Suppressor macrophage treated with lipopolysaccharide for 4 hours (primary cell): ENCODE data around the gene PDS5B.
"Not testable (repeated sequence)": the region's sequence is repeated elsewhere in the genome, so short reads cannot be mapped to it uniquely, and the experiment has no call there.

Experiments
- DNase-seq: peaks from one replicate; pipeline ENCODE4 v3.0.0-alpha.2; 2020

The PDS5B gene, protein sequence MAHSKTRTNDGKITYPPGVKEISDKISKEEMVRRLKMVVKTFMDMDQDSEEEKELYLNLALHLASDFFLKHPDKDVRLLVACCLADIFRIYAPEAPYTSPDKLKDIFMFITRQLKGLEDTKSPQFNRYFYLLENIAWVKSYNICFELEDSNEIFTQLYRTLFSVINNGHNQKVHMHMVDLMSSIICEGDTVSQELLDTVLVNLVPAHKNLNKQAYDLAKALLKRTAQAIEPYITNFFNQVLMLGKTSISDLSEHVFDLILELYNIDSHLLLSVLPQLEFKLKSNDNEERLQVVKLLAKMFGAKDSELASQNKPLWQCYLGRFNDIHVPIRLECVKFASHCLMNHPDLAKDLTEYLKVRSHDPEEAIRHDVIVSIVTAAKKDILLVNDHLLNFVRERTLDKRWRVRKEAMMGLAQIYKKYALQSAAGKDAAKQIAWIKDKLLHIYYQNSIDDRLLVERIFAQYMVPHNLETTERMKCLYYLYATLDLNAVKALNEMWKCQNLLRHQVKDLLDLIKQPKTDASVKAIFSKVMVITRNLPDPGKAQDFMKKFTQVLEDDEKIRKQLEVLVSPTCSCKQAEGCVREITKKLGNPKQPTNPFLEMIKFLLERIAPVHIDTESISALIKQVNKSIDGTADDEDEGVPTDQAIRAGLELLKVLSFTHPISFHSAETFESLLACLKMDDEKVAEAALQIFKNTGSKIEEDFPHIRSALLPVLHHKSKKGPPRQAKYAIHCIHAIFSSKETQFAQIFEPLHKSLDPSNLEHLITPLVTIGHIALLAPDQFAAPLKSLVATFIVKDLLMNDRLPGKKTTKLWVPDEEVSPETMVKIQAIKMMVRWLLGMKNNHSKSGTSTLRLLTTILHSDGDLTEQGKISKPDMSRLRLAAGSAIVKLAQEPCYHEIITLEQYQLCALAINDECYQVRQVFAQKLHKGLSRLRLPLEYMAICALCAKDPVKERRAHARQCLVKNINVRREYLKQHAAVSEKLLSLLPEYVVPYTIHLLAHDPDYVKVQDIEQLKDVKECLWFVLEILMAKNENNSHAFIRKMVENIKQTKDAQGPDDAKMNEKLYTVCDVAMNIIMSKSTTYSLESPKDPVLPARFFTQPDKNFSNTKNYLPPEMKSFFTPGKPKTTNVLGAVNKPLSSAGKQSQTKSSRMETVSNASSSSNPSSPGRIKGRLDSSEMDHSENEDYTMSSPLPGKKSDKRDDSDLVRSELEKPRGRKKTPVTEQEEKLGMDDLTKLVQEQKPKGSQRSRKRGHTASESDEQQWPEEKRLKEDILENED (N-terminal part only)

DNA sequence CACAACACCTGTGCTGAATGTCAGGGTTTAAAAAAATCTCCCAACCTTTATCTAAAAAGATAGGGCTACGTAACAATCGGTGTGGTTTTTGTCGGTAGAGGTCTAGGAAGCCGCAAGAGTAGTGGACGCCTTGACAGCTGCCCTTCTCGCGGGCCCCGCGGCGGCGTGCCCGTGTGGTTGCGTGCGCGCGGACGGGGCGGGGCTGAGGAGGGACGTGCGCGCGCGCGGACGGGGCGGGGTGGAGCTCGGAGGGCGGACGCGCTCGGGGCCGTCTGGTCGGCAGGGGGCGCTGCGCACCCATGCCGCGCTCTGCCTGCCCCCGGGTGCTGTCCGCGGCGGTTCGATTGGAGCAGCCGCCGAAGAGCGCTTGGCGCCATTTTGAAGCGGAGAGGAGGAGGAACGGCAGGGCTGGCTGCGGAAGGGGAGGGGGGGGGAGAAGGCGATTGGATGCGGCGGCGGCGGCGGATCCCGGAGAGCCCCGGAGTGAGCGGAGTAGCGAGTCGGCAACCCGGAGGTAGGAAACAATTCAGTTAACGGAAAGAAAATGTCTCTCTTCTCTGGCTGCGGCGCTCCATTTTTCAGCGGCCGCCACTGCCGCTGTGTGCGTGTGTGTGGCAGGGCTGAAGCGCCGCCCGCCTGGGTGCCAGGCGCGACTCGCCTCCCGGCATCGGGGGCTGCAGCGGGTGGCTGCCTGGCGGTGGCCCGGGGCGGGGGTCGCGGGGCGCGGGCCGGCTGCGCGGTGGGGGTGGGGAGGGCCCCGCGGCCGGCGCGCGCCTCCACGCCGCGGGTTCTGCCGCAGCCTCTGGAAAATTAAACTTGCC is at the start of gene PDS5B:
PDS5B (plus strand) TSS at position 373 of the 821 bp plus-strand sequence. CDS start 62,321 bp downstream, outside the sequence.
- DNase-seq, result peak; percentile 98

DNA sequence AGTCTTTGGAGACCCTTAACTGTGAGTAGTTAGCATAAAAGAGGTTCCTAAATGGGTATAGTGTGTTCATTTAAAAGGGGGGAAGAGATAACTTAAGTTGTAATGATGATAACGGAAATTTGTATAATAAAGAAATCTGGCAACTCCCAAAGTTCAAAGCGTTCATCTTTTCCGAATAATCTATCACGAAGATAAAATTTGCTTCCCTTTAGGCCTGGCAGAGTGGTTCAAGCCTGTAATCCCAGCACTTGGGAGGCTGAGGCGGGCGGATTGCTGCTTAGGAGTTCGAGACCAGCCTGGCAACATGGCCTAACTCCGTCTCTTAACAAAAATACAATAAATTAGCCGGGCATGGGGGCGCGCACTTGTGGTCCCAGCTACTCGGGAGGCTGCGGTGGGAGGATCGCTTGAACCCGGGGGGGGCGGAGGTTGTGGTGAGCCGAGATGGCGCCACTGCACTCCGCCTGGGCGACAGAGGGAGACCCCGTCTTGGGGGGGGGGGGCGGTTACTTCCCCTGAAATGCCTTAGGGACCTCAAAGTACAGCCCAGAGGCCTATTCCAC is 48.6 kb upstream of the PDS5B start:
- DNase-seq, result no peak

DNA sequence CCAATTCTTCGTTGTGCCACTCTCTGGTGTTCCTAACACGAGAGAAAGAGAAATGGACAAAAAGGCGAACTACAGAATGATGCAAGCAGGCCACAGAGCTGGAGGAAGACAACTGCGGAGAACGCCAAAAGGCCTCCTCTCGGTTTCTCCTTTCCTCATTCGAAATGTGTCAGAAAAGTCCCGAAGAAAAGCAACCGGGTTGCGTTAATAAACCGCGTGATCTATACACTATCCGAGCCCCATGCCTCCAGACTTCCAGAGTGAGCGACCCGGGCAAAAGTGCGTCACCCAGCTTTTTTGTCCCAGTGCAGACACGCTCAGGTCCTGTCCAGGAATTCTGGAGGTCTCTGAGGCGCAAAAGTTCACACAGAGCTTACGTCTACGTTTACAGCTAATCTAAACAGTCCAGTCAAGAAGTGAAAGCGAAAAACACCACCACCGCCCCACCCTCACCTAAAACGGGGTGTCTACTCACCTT is 48.1 kb upstream of the PDS5B start:
- DNase-seq, result peak; percentile 93

DNA sequence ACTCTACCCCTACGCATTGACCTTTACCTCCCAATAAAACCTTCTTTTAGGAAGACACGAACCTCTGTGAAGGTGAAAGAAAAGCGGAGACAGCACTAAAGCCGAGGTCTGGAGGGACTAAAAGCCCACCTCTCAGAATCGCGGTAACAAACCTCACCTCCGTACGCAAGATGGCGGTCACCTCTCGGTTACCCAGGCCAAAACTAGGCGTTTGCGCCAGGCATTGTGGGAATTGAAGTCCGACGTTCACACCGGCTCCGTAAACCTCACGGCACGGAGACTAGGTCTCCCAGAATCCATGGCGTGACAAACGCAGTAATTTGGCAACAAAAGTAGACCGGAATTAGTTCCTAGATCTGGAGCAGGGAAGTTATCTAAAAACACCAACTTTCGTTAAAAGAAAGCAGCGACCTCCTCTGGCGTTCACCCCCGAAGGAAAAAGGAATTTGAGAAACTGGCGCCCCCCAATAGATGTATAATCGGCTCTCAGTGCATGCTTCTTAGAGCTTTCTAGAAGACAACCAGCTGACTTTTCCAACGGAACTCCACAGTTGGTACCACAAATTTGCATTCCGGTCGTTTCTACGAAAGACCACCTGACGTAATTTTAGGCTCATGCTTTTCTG is 47.5 kb upstream of the PDS5B start, which contains the start of gene N4BP2L2:
N4BP2L2 (minus strand) TSS at position 175 of the 626 bp plus-strand sequence. CDS start 1,768 bp downstream, outside the sequence.
- DNase-seq, result peak; percentile 97

DNA sequence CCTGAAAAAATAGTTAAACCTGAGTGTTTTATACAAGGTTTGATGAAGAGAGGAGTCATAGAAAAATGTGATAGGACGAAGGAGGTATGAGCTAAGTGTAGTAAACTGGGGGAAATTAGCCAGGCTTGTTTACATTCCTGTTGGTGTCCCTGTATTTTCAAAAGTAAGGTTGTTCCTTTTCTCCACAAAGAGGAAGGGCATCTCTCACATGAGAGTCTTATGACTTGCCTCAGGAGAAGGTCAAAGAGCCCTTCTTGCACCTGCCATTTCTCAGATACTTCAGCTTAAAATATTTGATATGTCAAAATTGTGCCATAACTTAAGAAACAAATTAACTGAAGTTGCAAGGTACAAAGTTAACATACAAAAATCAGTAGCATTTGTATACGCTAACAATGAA is 44.0 kb upstream of the PDS5B start:
- DNase-seq, result peak; percentile 22

DNA sequence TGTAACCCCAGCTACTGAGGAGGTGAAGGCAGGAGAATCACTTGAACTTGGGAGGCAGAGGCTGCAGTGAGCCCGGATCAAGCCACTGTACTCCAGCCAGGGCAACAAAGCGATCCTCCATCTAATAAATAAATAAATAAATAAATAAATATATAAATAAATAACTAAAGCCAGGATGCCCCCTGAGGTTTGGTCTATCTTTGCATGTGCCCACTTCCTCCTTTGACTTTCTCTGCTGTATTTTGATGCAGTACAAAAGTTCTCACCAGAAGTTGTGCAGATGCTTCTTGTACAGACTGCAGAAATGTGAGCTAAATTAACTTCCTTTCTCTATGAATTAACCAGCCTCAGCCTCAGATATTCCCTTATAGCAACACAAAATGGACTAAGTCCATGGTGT is 41.2 kb upstream of the PDS5B start:
- DNase-seq, result no peak

DNA sequence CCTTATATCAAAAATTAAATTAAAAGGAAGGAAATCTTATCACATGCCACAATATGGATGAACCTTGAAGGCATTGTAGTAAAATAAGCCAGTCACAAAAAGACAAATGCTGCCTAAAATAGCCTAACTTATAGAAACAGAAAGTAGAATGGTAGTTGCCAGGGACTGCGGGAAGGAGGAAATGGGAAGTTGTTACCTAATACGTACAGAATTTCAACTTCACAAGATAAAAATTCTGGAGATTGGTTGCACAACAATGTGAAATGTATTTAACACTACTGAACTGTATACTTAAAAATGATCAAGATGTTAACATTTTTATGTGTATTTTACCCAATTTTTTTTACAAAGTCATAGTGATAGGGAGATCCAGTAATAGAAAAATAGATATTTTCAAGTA is 37.4 kb upstream of the PDS5B start:
- peak; percentile 82 for DNase-seq

DNA sequence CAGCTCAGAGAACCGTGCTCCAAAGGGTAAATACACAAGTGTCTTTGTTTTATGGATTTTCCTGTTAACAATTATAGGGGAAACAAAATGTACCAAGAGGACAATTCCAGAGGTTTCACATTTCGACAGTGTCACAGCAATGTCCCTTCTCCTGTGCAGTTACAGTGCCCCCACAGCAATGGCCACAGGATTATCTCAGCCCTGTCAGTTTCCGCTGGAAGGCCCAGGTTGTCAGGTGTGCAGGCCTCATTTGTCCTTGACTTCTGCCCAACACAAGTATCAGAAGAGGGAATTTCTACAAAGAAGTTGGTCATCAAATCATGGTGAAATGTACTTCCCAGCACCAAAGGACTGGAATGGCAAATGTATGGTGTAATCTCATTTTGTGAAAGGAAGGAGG is 36.5 kb upstream of the PDS5B start:
- DNase-seq, result no peak

DNA sequence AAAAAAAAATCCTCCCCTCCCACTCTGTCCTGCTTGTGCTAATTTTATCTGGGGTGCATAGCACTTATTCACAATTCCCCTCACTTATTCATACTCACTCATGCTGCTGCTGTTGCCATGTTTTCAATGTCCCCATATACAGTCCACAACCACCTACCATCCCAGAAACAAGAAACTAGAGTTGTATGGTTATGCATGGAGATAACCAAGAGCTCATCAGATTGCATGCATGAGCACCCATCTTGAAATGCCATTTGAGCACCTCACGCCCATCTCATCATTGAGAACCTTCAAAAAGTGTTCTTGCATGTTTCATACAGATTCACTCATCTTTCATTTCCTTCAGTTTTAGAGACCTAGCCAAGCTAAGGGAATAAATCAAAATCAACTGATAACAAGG is 32.5 kb upstream of the PDS5B start:
- no peak for DNase-seq

DNA sequence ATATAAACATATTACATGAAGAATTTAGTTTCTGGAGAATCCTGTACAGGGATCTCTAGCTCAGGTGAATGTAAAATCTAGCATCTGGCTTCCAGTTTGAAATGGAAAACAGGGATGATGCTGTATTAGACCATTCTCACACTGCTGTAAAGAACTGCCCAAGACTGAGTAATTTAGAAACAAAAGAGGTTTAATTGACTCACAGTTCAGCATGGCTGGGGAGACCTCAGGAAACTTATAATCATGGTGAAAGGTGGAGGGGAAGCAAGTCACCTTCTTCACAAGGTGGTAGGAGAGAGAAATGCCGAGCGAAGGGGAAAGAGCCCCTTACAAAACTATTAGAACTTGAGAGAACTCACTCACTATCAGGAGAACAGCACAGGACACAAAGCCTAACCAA is 30.6 kb upstream of the PDS5B start:
- no peak for DNase-seq

DNA sequence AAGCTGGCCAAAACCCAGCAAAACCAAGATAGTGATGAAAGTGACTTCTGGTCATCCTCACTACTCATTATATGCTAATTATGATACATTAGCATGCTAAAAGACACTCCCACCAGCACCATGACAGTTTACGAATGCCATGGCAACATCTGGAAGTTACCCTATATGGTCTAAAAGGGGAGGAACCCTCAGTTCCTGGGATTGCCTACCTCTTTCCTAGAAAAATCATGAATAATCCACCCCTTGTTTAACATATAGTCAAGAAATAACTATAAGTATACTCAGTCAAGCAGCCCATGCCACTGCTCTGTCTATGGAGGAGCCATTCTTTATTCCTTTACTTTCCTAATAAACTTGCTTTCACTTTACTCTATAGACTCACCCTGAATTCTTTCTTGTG is 25.4 kb upstream of the PDS5B start:
- not testable (repeated sequence) for DNase-seq

DNA sequence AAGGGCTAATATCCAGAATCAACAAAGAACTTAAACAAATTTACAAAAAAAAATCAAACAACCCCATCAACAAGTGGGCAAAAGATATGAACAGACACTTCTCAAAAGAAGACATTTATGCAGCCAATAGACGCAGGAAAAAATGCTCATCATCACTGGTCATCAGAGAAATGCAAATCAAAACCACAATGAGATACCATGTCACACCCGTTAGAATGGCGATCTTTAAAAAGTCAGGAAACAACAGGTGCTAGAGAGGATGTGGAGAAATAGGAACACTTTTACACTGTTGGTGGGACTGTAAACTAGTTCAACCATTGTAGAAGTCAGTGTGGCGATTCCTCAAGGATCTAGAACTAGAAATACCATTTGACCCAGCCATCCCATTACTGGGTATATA is 10.6 kb upstream of the PDS5B start:
- not testable (repeated sequence) for DNase-seq

DNA sequence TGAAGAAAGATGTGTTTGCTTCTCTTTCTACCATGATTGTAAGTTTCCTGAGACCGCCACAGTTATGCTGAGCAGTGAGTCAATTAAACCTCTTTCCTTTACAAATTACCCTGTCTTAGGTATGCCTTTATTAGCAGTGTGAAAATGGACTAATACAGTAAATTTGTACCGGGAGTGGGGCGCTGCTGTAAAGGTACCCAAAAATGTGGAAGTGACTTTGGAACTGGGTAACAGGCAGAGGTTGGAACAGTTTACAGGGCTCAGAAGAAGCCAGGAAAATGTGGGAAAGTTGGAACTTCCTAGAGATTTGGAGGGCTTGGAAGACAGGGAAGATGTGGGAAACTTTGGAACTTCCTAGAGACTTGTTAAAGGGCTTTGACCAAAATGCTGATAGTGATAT is 9.2 kb upstream of the PDS5B start:
- DNase-seq, result no peak

DNA sequence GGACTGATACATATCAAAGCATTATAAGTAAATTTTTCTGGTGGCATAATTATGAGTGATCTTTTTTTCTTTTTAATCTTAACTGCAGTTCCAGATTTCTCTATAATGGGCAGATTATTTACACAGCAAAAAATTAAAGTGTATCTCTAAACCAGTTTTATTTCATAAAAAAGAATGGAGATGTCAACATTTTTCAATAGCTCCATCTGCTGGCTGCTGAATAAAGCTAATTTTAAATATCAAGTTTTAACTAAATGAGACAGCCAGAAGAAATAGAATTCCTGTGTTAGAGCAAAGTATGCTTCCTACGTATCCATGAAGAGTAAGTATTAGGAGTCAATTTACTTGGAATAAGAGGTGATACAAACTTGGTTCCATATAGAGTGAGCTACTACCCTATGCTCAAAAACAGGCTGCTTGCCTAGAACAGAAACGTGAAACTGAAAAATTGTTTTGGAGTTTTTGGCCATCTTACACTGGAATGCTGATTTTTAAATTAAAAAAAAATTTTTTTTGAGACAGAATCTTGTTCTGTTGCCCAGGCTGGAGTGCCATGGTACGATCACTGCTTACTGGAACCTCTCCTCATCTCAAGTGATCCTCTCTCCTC is 5.0 kb upstream of the PDS5B start:
- DNase-seq, result peak; percentile 61

DNA sequence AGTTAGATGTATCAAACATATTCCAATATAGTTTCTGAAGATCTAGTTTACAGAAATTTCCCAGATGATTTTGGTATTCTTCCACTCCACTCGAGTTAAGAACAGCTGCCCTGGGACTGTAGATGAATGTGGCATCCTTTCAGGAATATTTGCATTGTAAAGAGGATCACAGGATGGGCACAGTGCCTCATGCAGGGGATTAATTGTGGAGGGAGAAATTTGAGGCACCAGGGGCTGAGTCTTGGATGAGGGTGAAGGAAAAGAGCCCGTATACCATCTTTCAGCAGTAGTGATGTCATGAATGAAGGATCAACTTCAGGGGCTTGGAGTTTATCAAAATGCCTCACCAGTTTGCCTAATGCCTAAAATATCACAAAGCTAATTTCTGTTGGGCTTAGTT is 4.0 kb upstream of the PDS5B start:
- DNase-seq, result no peak

DNA sequence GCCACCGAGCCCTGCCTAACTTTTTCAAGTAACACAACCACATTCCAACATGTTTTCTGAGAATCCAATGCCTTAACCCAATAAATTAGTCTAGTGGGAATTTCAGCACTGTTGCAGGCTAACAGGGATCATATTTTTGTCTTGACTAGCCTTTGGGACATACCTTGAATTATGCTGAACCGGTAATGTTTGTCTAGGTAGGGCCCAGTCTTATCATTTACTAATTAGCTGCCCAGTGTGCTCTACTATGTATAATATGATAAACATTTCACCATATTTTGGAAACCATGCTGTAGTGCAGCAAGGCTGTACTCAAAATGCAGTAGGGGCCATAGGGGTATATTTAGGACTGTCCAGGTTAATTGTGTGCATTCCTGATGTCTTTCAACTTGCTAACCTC is 3.3 kb upstream of the PDS5B start:
- no peak for DNase-seq

DNA sequence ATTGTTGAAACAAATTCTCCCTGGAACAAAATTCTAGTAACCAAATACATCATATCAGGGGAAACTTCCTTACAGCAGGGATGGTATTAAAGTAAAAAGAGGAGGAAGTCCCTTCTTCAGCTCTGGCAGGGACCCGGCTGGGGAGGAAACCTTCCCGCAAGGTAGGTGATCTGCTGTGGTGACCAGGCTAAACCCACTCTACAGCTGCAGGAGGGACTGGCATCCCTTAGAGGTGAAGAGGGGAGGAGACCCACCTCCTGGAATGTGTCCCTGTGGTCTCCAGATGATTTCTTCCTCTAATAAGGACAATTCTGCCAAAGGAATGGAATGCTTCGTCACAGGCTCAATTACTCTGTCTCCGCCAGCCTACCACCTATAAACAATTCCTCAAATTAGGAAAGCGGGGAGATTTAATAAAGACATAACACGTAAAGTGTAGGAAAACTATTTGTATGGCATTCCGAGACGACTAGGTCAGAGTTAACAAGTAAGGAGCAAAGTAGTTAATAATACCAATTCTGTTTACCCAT is 637 bp upstream of the PDS5B start:
- DNase-seq, result peak; percentile 6

DNA sequence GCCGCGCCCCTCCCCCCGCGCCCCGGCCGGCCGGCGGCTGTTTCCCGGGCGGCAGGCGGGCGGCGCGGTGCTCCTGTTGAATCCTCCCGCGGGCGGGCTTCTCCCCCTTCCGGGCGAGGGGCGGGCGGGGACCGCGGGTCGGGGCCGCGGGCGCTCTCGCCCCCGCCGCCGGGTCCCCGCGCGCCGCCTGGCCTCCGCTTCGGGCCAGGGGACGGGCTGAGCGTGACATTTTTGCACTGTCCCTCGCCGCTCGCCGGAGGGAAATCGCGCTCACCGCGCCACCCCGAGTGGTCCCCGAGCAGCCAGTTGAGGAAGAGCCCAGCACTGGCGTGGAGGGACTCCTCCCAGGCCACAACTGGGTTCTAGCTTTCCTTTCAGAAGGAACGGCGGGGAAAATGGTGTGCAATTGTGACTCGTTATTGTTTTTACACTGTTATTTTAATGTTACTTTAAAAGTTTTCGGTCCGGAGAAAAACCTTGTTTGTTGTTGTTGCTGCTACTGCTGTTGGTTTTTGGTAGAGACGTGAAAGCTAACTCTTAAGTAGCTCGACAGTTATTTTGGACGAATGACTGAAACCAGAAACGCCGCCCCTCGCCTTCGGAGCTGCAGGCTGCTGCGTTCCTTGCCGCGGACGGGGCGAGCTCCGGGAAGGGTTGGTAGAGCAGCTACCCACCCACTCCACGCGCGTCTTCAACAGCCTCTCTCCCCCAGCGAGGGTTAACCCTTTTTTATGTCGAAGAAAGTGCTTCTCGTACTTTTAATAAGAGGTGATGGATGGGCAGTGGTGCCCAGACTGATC is 959 bp downstream of the PDS5B start:
- DNase-seq, result peak; percentile 67

DNA sequence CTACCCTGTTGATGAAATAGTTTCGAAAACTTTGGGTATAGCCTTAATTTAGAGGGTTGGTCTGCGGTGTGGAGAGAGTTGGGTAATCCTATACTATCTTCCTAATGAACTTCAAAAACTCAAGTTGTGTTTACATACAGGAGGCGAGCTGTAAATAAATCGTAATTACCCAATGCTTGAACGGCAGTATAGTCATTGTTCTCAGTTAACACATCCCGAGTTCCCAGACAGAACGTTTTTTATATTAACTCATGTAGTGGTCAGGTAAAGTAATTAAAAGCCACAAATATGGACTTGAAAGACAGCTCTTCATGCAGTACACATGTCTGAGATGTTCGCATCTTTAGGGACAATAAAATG is 1.5 kb downstream of the PDS5B start:
- no peak for DNase-seq

DNA sequence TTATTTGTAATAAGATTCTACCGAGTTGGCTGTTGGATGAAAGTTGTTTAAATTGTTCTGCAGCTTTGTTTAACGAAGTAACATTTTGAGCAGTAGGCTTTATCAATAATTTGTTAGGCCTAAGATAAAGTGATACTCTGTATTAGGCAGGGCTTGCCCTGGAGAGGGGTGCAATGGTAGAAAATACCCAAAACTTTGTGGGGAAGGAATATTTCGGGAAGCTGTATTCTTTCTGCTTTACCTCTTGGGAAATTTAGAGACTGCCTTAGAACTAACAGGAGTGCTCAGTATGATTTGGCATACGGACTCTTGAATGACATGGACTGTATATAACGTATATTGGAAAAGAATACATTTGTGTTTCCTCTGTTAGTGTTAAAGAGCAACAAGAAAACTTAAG is 2.5 kb downstream of the PDS5B start:
- no peak for DNase-seq
